Measurements from ENCODE around the gene TSPAN3.

DNA sequence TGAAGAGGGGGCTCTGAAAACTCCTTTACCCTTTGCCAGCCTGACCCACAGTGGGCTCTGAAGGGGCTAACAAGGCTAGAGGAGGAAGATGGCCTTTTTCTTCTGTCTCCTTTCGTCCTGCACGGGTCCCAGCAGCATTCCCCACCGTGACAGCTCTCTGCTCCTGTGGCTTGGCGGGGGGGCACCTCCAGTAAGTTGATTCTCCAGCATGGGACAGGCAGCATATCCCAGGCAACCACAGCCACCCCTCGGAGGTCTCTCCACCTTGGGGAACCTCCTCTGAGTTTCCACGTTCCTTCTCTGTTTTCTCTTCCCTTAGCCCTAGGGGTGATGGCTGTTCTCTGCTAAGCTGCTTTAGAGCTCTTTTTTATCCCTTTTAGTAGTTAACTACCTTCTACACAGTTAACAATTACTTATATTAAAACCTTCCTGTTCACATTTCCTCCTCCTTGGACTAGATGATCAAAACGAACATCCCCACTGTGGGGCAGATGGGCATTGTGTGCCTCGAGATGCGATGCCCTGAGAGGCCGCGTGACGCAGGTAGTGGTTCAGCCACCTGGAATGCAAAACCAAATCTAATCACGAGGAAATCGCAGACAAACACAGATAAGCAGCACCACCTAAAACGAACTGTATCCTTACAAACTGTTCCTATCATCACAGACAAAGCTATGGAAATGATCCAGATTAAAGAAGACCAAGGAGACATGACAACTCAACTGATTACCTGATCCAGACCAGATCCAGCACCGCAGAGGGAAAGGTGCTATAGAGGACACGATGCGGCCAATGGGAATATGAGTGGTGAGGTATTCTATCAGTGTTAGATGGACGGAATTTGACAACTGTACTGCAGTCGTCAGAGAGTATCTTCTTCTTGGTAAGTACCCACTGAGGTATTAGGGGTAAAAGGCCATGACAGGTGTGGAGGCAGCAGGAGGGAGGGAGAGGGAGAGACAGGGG is 27.7 kb downstream of the TSPAN3 start:
- TF ChIP-seq, protein P1, sequence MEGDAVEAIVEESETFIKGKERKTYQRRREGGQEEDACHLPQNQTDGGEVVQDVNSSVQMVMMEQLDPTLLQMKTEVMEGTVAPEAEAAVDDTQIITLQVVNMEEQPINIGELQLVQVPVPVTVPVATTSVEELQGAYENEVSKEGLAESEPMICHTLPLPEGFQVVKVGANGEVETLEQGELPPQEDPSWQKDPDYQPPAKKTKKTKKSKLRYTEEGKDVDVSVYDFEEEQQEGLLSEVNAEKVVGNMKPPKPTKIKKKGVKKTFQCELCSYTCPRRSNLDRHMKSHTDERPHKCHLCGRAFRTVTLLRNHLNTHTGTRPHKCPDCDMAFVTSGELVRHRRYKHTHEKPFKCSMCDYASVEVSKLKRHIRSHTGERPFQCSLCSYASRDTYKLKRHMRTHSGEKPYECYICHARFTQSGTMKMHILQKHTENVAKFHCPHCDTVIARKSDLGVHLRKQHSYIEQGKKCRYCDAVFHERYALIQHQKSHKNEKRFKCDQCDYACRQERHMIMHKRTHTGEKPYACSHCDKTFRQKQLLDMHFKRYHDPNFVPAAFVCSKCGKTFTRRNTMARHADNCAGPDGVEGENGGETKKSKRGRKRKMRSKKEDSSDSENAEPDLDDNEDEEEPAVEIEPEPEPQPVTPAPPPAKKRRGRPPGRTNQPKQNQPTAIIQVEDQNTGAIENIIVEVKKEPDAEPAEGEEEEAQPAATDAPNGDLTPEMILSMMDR (IDR thresholded peaks at IDR 0.05), result no peak
- TF ChIP-seq POLR2A (IDR thresholded peaks at IDR 0.05), result no peak
